Astrocyte (in vitro differentiated cells and primary cell): ENCODE measurements around the gene PGM5.

Experiments used
- CTCF ChIP-seq: IDR thresholded peaks from 2 replicates; pipeline ENCODE4 v1.5.1; 2011; ENCODE audit warnings: low read depth, mild to moderate bottlenecking, inconsistent platforms, low read length, moderate library complexity; ENCODE audit not compliant: insufficient read depth
- EZH2 ChIP-seq: IDR thresholded peaks from 2 replicates; pipeline ENCODE4 v1.6.1; 2012; ENCODE audit warnings: mild to moderate bottlenecking, low read length, inconsistent platforms; ENCODE audit not compliant: insufficient read depth

- TF ChIP-seq CTCF (no peak), EZH2 (no peak)
These were observed 60.6 kb downstream of the PGM5 start for GRCh38 chr9:68416936-68417564.
